IMR-90 (cell line): Measurements from ENCODE around the gene CHRNA1. TPM values are rescaled to one million over a fixed set of nuclear protein-coding genes. Genes with fewer than 3 reads are reported as not detected.

Experiments used
- ATAC-seq: fragments of 200-7000 bp; cut with Tn5 transposase; 2 replicates; pipeline ENCODE4 v1.9.1; 2020; ENCODE audit warnings: low read depth, mild to moderate bottlenecking, moderate library complexity
- BruUV-seq: library from RNA; stranded (reverse); fragments of 400-500 nt; replicated peaks from 2 replicates; lab custom pipeline; 2021; lab: Mats Ljungman, UMichigan
- CTCF ChIA-PET: fragments of 300-600 bp; formaldehyde crosslinking; extraction: SDS; loops from one replicate; lab custom pipeline; 2021; ENCODE audit warnings: antibody characterized with exemption; lab: Yijun Ruan, JAX
- POLR2A ChIA-PET: fragments of 300-600 bp; sonication (Branson Sonifier 250); formaldehyde crosslinking; loops from one replicate; lab custom pipeline; 2022; ENCODE audit warnings: antibody characterized with exemption; ENCODE audit not compliant: unreplicated experiment; lab: Charles Lee
- DNase-seq: peaks from one replicate; pipeline ENCODE4 v3.0.0; 2013
- H2AFZ ChIP-seq: replicated peaks from 2 replicates; pipeline ENCODE3; 2013; ENCODE audit warnings: low read length, mild to moderate bottlenecking; ENCODE audit not compliant: poor library complexity
- H2AK5ac ChIP-seq: 2 replicates; pipeline ENCODE4 v1.6.1; 2013; ENCODE audit warnings: low read depth, low read length, inconsistent platforms
- H2AK9ac ChIP-seq: replicated peaks from 2 replicates; pipeline ENCODE3; 2013; ENCODE audit warnings: mild to moderate bottlenecking, low read depth, low read length, moderate library complexity; ENCODE audit not compliant: poor library complexity
- H2BK120ac ChIP-seq: 2 replicates; pipeline ENCODE4 v1.6.1; 2013; ENCODE audit warnings: low read depth, low read length, inconsistent platforms
- H2BK15ac ChIP-seq: 3 replicates; pipeline ENCODE4 v1.6.1; 2013; ENCODE audit warnings: low read depth, low read length, inconsistent platforms
- H2BK20ac ChIP-seq: 2 replicates; pipeline ENCODE4 v1.6.1; 2013; ENCODE audit warnings: low read depth, mild to moderate bottlenecking, inconsistent platforms, low read length, moderate library complexity
- H2BK5ac ChIP-seq: 2 replicates; pipeline ENCODE4 v1.6.1; 2013; ENCODE audit warnings: mild to moderate bottlenecking, low read depth, low read length, inconsistent platforms; ENCODE audit not compliant: poor library complexity, severe bottlenecking
- H3K14ac ChIP-seq: replicated peaks from 2 replicates; pipeline ENCODE4 v1.6.1; 2013; ENCODE audit warnings: low read depth, low read length, inconsistent platforms
- H3K18ac ChIP-seq: 2 replicates; pipeline ENCODE4 v1.6.1; 2013; ENCODE audit warnings: low read depth, low read length, control low read depth
- H3K23ac ChIP-seq: 2 replicates; pipeline ENCODE4 v1.6.1; 2013; ENCODE audit warnings: low read depth, low read length, inconsistent platforms
- H3K27ac ChIP-seq: 2 replicates; pipeline ENCODE4 v1.5.1; 2013; ENCODE audit warnings: mild to moderate bottlenecking, control low read depth, low read length; ENCODE audit not compliant: insufficient read depth
- H3K27me3 ChIP-seq: 2 replicates; pipeline ENCODE4 v1.6.1; 2013; ENCODE audit warnings: low read length; ENCODE audit not compliant: control insufficient read depth, insufficient read depth
- H3K36me3 ChIP-seq: 2 replicates; pipeline ENCODE4 v1.6.1; 2013; ENCODE audit warnings: low read length, mixed read lengths; ENCODE audit not compliant: control insufficient read depth, insufficient read depth
- H3K4ac ChIP-seq: 2 replicates; pipeline ENCODE4 v1.6.1; 2013; ENCODE audit warnings: low read depth, low read length, inconsistent platforms
- H3K4me1 ChIP-seq: 2 replicates; pipeline ENCODE4 v1.6.1; 2013; ENCODE audit warnings: low read length, mixed read lengths; ENCODE audit not compliant: control insufficient read depth, insufficient read depth
- H3K4me2 ChIP-seq: 2 replicates; pipeline ENCODE4 v1.6.1; 2013; ENCODE audit warnings: low read depth, mild to moderate bottlenecking, control low read depth, low read length, moderate library complexity
- H3K4me3 ChIP-seq: 2 replicates; pipeline ENCODE4 v1.5.1; 2013; ENCODE audit warnings: low read depth, mild to moderate bottlenecking, control low read depth, low read length, moderate library complexity; ENCODE audit not compliant: insufficient read depth
- H3K56ac ChIP-seq: 2 replicates; pipeline ENCODE4 v1.6.1; 2013; ENCODE audit warnings: low read length, inconsistent platforms; ENCODE audit not compliant: insufficient read depth; ENCODE audit errors: extremely low read depth
- H3K79me1 ChIP-seq, 2 experiments: 2 replicates each; pipeline ENCODE4 v1.6.1; 2013; ENCODE audit warnings: low read length in 2 of 2, inconsistent platforms in 1 of 2, low read depth in 1 of 2
- H3K9ac ChIP-seq: 2 replicates; pipeline ENCODE4 v1.6.1; 2013; ENCODE audit warnings: low read depth, low read length, control low read depth
- H3K9me1 ChIP-seq: 2 replicates; pipeline ENCODE4 v1.6.1; 2013; ENCODE audit warnings: low read length, inconsistent platforms; ENCODE audit not compliant: insufficient read depth
- H3K9me3 ChIP-seq: 2 replicates; pipeline ENCODE4 v1.6.1; 2013; ENCODE audit warnings: low read length; ENCODE audit not compliant: control insufficient read depth, insufficient read depth
- H4K20me1 ChIP-seq: 2 replicates; pipeline ENCODE4 v1.6.1; 2013; ENCODE audit warnings: low read length, inconsistent platforms; ENCODE audit not compliant: insufficient read depth
- H4K5ac ChIP-seq: 2 replicates; pipeline ENCODE4 v1.6.1; 2013; ENCODE audit warnings: mild to moderate bottlenecking, low read depth, low read length, control low read depth
- H4K8ac ChIP-seq, 2 experiments: 2 replicates each; pipeline ENCODE4 v1.6.1; 2013; ENCODE audit warnings: low read depth in 2 of 2, low read length in 2 of 2, control low read depth in 1 of 2, inconsistent platforms in 1 of 2
- H4K91ac ChIP-seq: 2 replicates; pipeline ENCODE4 v1.6.1; 2013; ENCODE audit warnings: low read depth, low read length, inconsistent platforms; ENCODE audit not compliant: insufficient read depth
- BHLHE40 ChIP-seq: fragments of 150-350 bp; IDR thresholded peaks from 2 replicates; pipeline ENCODE4 v1.6.1; 2016; ENCODE audit warnings: mild to moderate bottlenecking, low read depth, low read length
- CEBPB ChIP-seq: IDR thresholded peaks from 2 replicates; pipeline ENCODE4 v1.6.1; 2012; ENCODE audit warnings: low read depth, low read length, improper control_type of control experiment
- CHD1 ChIP-seq: IDR thresholded peaks from 2 replicates; pipeline ENCODE4 v1.6.1; 2012; ENCODE audit warnings: low read depth, low read length, improper control_type of control experiment
- ELK1 ChIP-seq: fragments of 150-350 bp; IDR thresholded peaks from 2 replicates; pipeline ENCODE4 v1.6.1; 2016; ENCODE audit warnings: low read depth, mild to moderate bottlenecking, low read length, moderate library complexity, borderline replicate concordance
- FOS ChIP-seq: fragments of 150-350 bp; IDR thresholded peaks from 2 replicates; pipeline ENCODE4 v1.6.1; 2016; ENCODE audit warnings: low read depth, low read length
- MAFK ChIP-seq: IDR thresholded peaks from 2 replicates; pipeline ENCODE4 v1.6.1; 2012; ENCODE audit warnings: low read depth, low read length, improper control_type of control experiment
- MAZ ChIP-seq: IDR thresholded peaks from 2 replicates; pipeline ENCODE4 v1.6.1; 2012; ENCODE audit warnings: low read depth, mild to moderate bottlenecking, low read length, improper control_type of control experiment, moderate library complexity, borderline replicate concordance
- MXI1 ChIP-seq: IDR thresholded peaks from 2 replicates; pipeline ENCODE4 v1.6.1; 2012; ENCODE audit warnings: low read depth, mild to moderate bottlenecking, low read length, moderate library complexity, borderline replicate concordance
- NFE2L2 ChIP-seq: fragments of 150-350 bp; IDR thresholded peaks from 2 replicates; pipeline ENCODE4 v1.6.1; 2016; ENCODE audit warnings: low read depth, mild to moderate bottlenecking, low read length
- POLR2A ChIP-seq: IDR thresholded peaks from 2 replicates; pipeline ENCODE4 v1.6.1; 2012; ENCODE audit warnings: mild to moderate bottlenecking, low read depth, low read length
- RCOR1 ChIP-seq: IDR thresholded peaks from 2 replicates; pipeline ENCODE4 v1.6.1; 2012; ENCODE audit warnings: mild to moderate bottlenecking, low read length, improper control_type of control experiment; ENCODE audit not compliant: insufficient replicate concordance
- RFX5 ChIP-seq: IDR thresholded peaks from 2 replicates; pipeline ENCODE4 v1.8.0; 2012; ENCODE audit warnings: low read depth, mild to moderate bottlenecking, low read length, moderate library complexity
- SMC3 ChIP-seq: fragments of 150-350 bp; IDR thresholded peaks from 2 replicates; pipeline ENCODE4 v1.6.1; 2016; ENCODE audit warnings: low read depth, mild to moderate bottlenecking, antibody characterized with exemption, low read length, moderate library complexity
- WGBS, 2 experiments: methylation state at CpG; one replicate each; pipeline versions ENCODE4 v1.1.5 to v1.1.7; 2013; ENCODE audit warnings: missing lambda C conversion rate in 2 of 2; ENCODE audit not compliant: insufficient read length in 1 of 2; ENCODE audit errors: extremely low coverage in 2 of 2; 5-methylcytosine and 5-hydroxymethylcytosine counted together
- dilution Hi-C: fragments of 300-500 bp; cut with HindIII; formaldehyde crosslinking; loops from one replicate; pipeline ENCODE4 v1.14.3; 2018; ENCODE audit warnings: low sequenced_read_pairs; ENCODE audit not compliant: unreplicated experiment
- in situ Hi-C: fragments of 300-500 bp; cut with MboI; formaldehyde crosslinking; loops from 3 replicates; pipeline ENCODE4 v1.14.3; 2019; ENCODE audit warnings: low sequenced_read_pairs, inconsistent platforms, mixed read lengths
- intact Hi-C: fragments of 100-400 bp; cut with micrococcal nuclease; formaldehyde crosslinking; loops from 2 replicates; pipeline ENCODE4 v1.10.0; 2022
- polyA plus RNA-seq, 3 experiments: library from polyadenylated mRNA; depleted of rRNA; stranded (reverse); fragments of >200 nt; gene quantifications; 2 replicates each; pipeline ENCODE4 v1.2.3, GENCODE V29; 2012; ENCODE audit warnings: low replicate concordance in 1 of 3
- total RNA-seq: library from RNA; depleted of rRNA; stranded (reverse); fragments of >200 nt; gene quantifications from 2 replicates; pipeline ENCODE4 v1.2.3, GENCODE V29; 2012

Gene CHRNA1
- total and polyA plus RNA-seq, 2 of the 4 experiments (the other 2 are of a cell fraction), result 0.75 to 0.90 TPM

GRCh38 chr2:174740721-174741120 lies 23.6 kb downstream of the CHRNA1 start:
- Histone ChIP-seq H2AK9ac (no peak overlapping the region), H3K27ac (no peak overlapping the region), H3K27me3 (peaks cover 31% of the 10 kb centered on the region), H3K9me1 (no peaks in the 10 kb centered on the region; the same call in 1 of the 2 replicates), H3K9ac (no peak overlapping the region), H2AK5ac (no peak overlapping the region), H3K79me1 (no peaks in the 10 kb centered on the region), H3K4me3 (no peak overlapping the region), H2BK20ac (no peak overlapping the region), H2BK15ac (no peak overlapping the region), H3K18ac (no peak overlapping the region), H2BK120ac (no peak overlapping the region), H3K36me3 (no peaks in the 10 kb centered on the region), H4K5ac (no peak overlapping the region), H3K14ac (no peak overlapping the region), H4K91ac (no peak overlapping the region), H3K4me1 (no peaks in the 10 kb centered on the region), H3K56ac (no peak overlapping the region), H3K4me2 (no peak overlapping the region), H3K23ac (no peak overlapping the region), H3K4ac (no peak overlapping the region), H3K9me3 (no peaks in the 10 kb centered on the region), H4K8ac (no peak overlapping the region), H2AFZ (no peak overlapping the region), H2BK5ac (no peak overlapping the region), H4K20me1 (no peaks in the 10 kb centered on the region)
- dilution Hi-C loops, result no loop called here
- ChIA-PET CTCF (no interaction called here), POLR2A (no interaction called here)
- no peak for TF ChIP-seq MAFK
- TF ChIP-seq BHLHE40, result no peak
- no peak for TF ChIP-seq NFE2L2
- no peak for TF ChIP-seq FOS
- TF ChIP-seq MXI1, result no peak
- no peak for TF ChIP-seq CHD1
- TF ChIP-seq POLR2A, result no peak
- no peak for TF ChIP-seq RCOR1
- TF ChIP-seq SMC3, result no peak
- TF ChIP-seq ELK1, result no peak
- no peak for TF ChIP-seq CEBPB
- TF ChIP-seq RFX5, result no peak
- TF ChIP-seq MAZ, result no peak
- ATAC-seq, result no peak
- intact Hi-C loops, result no loop called here
- 60% methylated on average over 1 of the region's 3 CpGs; no CpG with 5 or more reads in 1 of the 2 experiments for WGBS, 2 experiments
- in situ Hi-C loops, result loop anchor here (25.0 kb wide), 1 partner anchor 1347 kb away; the partner anchor contains the start of genes EVX2, HOXD12 and HOXD13
- DNase-seq, result no peak
- no TSS peak for BruUV-seq
